IMR-90 (cell line): ENCODE data around the gene ZNF280B. TPM values are rescaled to one million over a fixed set of nuclear protein-coding genes. Genes with fewer than 3 reads are reported as not detected.

Experiments used
- ATAC-seq: fragments of 200-7000 bp; cut with Tn5 transposase; 2 replicates; pipeline ENCODE4 v1.9.1; 2020; ENCODE audit warnings: low read depth, mild to moderate bottlenecking, moderate library complexity
- BruUV-seq: library from RNA; stranded (reverse); fragments of 400-500 nt; replicated peaks from 2 replicates; lab custom pipeline; 2021; lab: Mats Ljungman, UMichigan
- CTCF ChIA-PET: fragments of 300-600 bp; formaldehyde crosslinking; extraction: SDS; loops from one replicate; lab custom pipeline; 2021; ENCODE audit warnings: antibody characterized with exemption; lab: Yijun Ruan, JAX
- POLR2A ChIA-PET: fragments of 300-600 bp; sonication (Branson Sonifier 250); formaldehyde crosslinking; loops from one replicate; lab custom pipeline; 2022; ENCODE audit warnings: antibody characterized with exemption; ENCODE audit not compliant: unreplicated experiment; lab: Charles Lee
- DNase-seq: peaks from one replicate; pipeline ENCODE4 v3.0.0; 2013
- H2AFZ ChIP-seq: replicated peaks from 2 replicates; pipeline ENCODE3; 2013; ENCODE audit warnings: low read length, mild to moderate bottlenecking; ENCODE audit not compliant: poor library complexity
- H2AK5ac ChIP-seq: 2 replicates; pipeline ENCODE4 v1.6.1; 2013; ENCODE audit warnings: low read depth, low read length, inconsistent platforms
- H2AK9ac ChIP-seq: replicated peaks from 2 replicates; pipeline ENCODE3; 2013; ENCODE audit warnings: mild to moderate bottlenecking, low read depth, low read length, moderate library complexity; ENCODE audit not compliant: poor library complexity
- H2BK120ac ChIP-seq: 2 replicates; pipeline ENCODE4 v1.6.1; 2013; ENCODE audit warnings: low read depth, low read length, inconsistent platforms
- H2BK15ac ChIP-seq: 3 replicates; pipeline ENCODE4 v1.6.1; 2013; ENCODE audit warnings: low read depth, low read length, inconsistent platforms
- H2BK20ac ChIP-seq: 2 replicates; pipeline ENCODE4 v1.6.1; 2013; ENCODE audit warnings: low read depth, mild to moderate bottlenecking, inconsistent platforms, low read length, moderate library complexity
- H2BK5ac ChIP-seq: 2 replicates; pipeline ENCODE4 v1.6.1; 2013; ENCODE audit warnings: mild to moderate bottlenecking, low read depth, low read length, inconsistent platforms; ENCODE audit not compliant: poor library complexity, severe bottlenecking
- H3K14ac ChIP-seq: replicated peaks from 2 replicates; pipeline ENCODE4 v1.6.1; 2013; ENCODE audit warnings: low read depth, low read length, inconsistent platforms
- H3K18ac ChIP-seq: 2 replicates; pipeline ENCODE4 v1.6.1; 2013; ENCODE audit warnings: low read depth, low read length, control low read depth
- H3K23ac ChIP-seq: 2 replicates; pipeline ENCODE4 v1.6.1; 2013; ENCODE audit warnings: low read depth, low read length, inconsistent platforms
- H3K27ac ChIP-seq: 2 replicates; pipeline ENCODE4 v1.5.1; 2013; ENCODE audit warnings: mild to moderate bottlenecking, control low read depth, low read length; ENCODE audit not compliant: insufficient read depth
- H3K27me3 ChIP-seq: 2 replicates; pipeline ENCODE4 v1.6.1; 2013; ENCODE audit warnings: low read length; ENCODE audit not compliant: control insufficient read depth, insufficient read depth
- H3K36me3 ChIP-seq: 2 replicates; pipeline ENCODE4 v1.6.1; 2013; ENCODE audit warnings: low read length, mixed read lengths; ENCODE audit not compliant: control insufficient read depth, insufficient read depth
- H3K4ac ChIP-seq: 2 replicates; pipeline ENCODE4 v1.6.1; 2013; ENCODE audit warnings: low read depth, low read length, inconsistent platforms
- H3K4me1 ChIP-seq: 2 replicates; pipeline ENCODE4 v1.6.1; 2013; ENCODE audit warnings: low read length, mixed read lengths; ENCODE audit not compliant: control insufficient read depth, insufficient read depth
- H3K4me2 ChIP-seq: 2 replicates; pipeline ENCODE4 v1.6.1; 2013; ENCODE audit warnings: low read depth, mild to moderate bottlenecking, control low read depth, low read length, moderate library complexity
- H3K4me3 ChIP-seq: 2 replicates; pipeline ENCODE4 v1.5.1; 2013; ENCODE audit warnings: low read depth, mild to moderate bottlenecking, control low read depth, low read length, moderate library complexity; ENCODE audit not compliant: insufficient read depth
- H3K56ac ChIP-seq: 2 replicates; pipeline ENCODE4 v1.6.1; 2013; ENCODE audit warnings: low read length, inconsistent platforms; ENCODE audit not compliant: insufficient read depth; ENCODE audit errors: extremely low read depth
- H3K79me1 ChIP-seq, 2 experiments: 2 replicates each; pipeline ENCODE4 v1.6.1; 2013; ENCODE audit warnings: low read length in 2 of 2, inconsistent platforms in 1 of 2, low read depth in 1 of 2
- H3K9ac ChIP-seq: 2 replicates; pipeline ENCODE4 v1.6.1; 2013; ENCODE audit warnings: low read depth, low read length, control low read depth
- H3K9me1 ChIP-seq: 2 replicates; pipeline ENCODE4 v1.6.1; 2013; ENCODE audit warnings: low read length, inconsistent platforms; ENCODE audit not compliant: insufficient read depth
- H3K9me3 ChIP-seq: 2 replicates; pipeline ENCODE4 v1.6.1; 2013; ENCODE audit warnings: low read length; ENCODE audit not compliant: control insufficient read depth, insufficient read depth
- H4K20me1 ChIP-seq: 2 replicates; pipeline ENCODE4 v1.6.1; 2013; ENCODE audit warnings: low read length, inconsistent platforms; ENCODE audit not compliant: insufficient read depth
- H4K5ac ChIP-seq: 2 replicates; pipeline ENCODE4 v1.6.1; 2013; ENCODE audit warnings: mild to moderate bottlenecking, low read depth, low read length, control low read depth
- H4K8ac ChIP-seq, 2 experiments: 2 replicates each; pipeline ENCODE4 v1.6.1; 2013; ENCODE audit warnings: low read depth in 2 of 2, low read length in 2 of 2, control low read depth in 1 of 2, inconsistent platforms in 1 of 2
- H4K91ac ChIP-seq: 2 replicates; pipeline ENCODE4 v1.6.1; 2013; ENCODE audit warnings: low read depth, low read length, inconsistent platforms; ENCODE audit not compliant: insufficient read depth
- ELK1 ChIP-seq: fragments of 150-350 bp; IDR thresholded peaks from 2 replicates; pipeline ENCODE4 v1.6.1; 2016; ENCODE audit warnings: low read depth, mild to moderate bottlenecking, low read length, moderate library complexity, borderline replicate concordance
- FOS ChIP-seq: fragments of 150-350 bp; IDR thresholded peaks from 2 replicates; pipeline ENCODE4 v1.6.1; 2016; ENCODE audit warnings: low read depth, low read length
- MAFK ChIP-seq: IDR thresholded peaks from 2 replicates; pipeline ENCODE4 v1.6.1; 2012; ENCODE audit warnings: low read depth, low read length, improper control_type of control experiment
- NFE2L2 ChIP-seq: fragments of 150-350 bp; IDR thresholded peaks from 2 replicates; pipeline ENCODE4 v1.6.1; 2016; ENCODE audit warnings: low read depth, mild to moderate bottlenecking, low read length
- RCOR1 ChIP-seq: IDR thresholded peaks from 2 replicates; pipeline ENCODE4 v1.6.1; 2012; ENCODE audit warnings: mild to moderate bottlenecking, low read length, improper control_type of control experiment; ENCODE audit not compliant: insufficient replicate concordance
- WGBS, 2 experiments: methylation state at CpG; one replicate each; pipeline versions ENCODE4 v1.1.5 to v1.1.7; 2013; ENCODE audit warnings: missing lambda C conversion rate in 2 of 2; ENCODE audit not compliant: insufficient read length in 1 of 2; ENCODE audit errors: extremely low coverage in 2 of 2; 5-methylcytosine and 5-hydroxymethylcytosine counted together
- dilution Hi-C: fragments of 300-500 bp; cut with HindIII; formaldehyde crosslinking; loops from one replicate; pipeline ENCODE4 v1.14.3; 2018; ENCODE audit warnings: low sequenced_read_pairs; ENCODE audit not compliant: unreplicated experiment
- in situ Hi-C: fragments of 300-500 bp; cut with MboI; formaldehyde crosslinking; loops from 3 replicates; pipeline ENCODE4 v1.14.3; 2019; ENCODE audit warnings: low sequenced_read_pairs, inconsistent platforms, mixed read lengths
- intact Hi-C: fragments of 100-400 bp; cut with micrococcal nuclease; formaldehyde crosslinking; loops from 2 replicates; pipeline ENCODE4 v1.10.0; 2022
- polyA plus RNA-seq, 3 experiments: library from polyadenylated mRNA; depleted of rRNA; stranded (reverse); fragments of >200 nt; gene quantifications; 2 replicates each; pipeline ENCODE4 v1.2.3, GENCODE V29; 2012; ENCODE audit warnings: low replicate concordance in 1 of 3
- total RNA-seq: library from RNA; depleted of rRNA; stranded (reverse); fragments of >200 nt; gene quantifications from 2 replicates; pipeline ENCODE4 v1.2.3, GENCODE V29; 2012

Gene ZNF280B
- total and polyA plus RNA-seq, 2 of the 4 experiments (the other 2 are of a cell fraction) = 0.65 to 1.4 TPM

DNA sequence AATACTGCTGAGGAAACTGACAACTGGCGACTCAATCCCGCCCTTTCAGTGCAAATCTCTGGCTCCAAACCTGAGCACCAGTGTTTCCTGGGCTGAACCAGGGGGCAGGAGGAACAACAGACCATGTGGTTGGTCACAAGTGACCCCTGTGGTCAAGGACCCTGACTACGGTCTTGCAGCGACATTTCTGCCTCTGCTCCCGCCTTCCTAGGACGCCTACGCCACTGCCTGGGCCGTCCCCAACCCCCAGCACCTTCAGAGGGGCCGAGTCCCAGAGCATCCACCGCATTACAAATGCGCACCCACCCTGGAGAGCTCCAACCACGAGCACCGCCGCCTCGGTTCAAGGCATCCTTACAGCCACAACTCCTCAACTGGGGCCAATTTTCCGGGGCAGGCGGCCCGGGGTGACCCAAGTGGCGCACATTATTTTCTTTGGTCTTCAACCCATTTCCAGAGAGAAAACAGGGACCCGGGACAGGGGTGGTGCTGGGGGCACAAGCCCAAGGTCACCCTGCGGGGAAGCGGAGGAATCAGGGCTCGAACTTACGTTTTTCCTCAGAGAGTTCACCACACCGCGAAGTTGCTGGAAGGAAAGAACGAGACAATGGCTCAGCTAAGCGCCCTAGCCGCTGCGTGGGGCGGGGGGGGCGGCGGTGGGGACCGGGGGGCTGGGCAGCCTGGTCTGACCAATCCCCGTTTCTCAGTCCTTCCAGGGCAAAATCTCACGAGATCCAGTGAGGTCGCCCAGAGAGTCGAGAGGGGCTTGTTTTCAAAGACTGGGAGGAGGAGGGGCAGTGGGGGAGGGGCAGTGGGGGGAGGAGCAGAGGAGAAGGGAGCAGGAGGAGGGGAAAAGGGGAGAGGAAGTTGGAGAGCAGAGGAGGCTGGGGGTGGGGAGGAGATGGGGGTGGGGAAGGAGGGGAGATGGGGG is 48.7 kb upstream of the ZNF280B start (continued):
- no peak for TF ChIP-seq RCOR1
- no peak for TF ChIP-seq FOS

- Histone ChIP-seq H3K4me3 (no peak overlapping the region), H3K18ac (no peak overlapping the region), H2AFZ (no peak overlapping the region), H2AK5ac (no peak overlapping the region), H3K56ac (no peak overlapping the region), H3K27me3 (no peaks in the 10 kb centered on the region; the same call in 1 of the 2 replicates), H4K20me1 (no peaks in the 10 kb centered on the region), H2BK20ac (no peak overlapping the region), H4K91ac (no peak overlapping the region), H2AK9ac (no peak overlapping the region), H3K9me3 (no peaks in the 10 kb centered on the region), H3K14ac (no peak overlapping the region), H4K8ac (no peak overlapping the region), H3K27ac (no peak overlapping the region), H4K5ac (no peak overlapping the region), H2BK5ac (no peak overlapping the region), H3K9me1 (no peaks in the 10 kb centered on the region; the same call in 1 of the 2 replicates), H3K9ac (no peak overlapping the region), H3K4ac (no peak overlapping the region), H3K79me1 (no peaks in the 10 kb centered on the region), H3K4me1 (no peaks in the 10 kb centered on the region), H3K4me2 (no peak overlapping the region), H3K23ac (no peak overlapping the region), H2BK15ac (no peak overlapping the region), H2BK120ac (no peak overlapping the region), H3K36me3 (no peaks in the 10 kb centered on the region)
- ChIA-PET POLR2A (no interaction called here), CTCF (no interaction called here)
- ATAC-seq (no peak), DNase-seq (no peak)
- 92% methylated on average over 6 of the region's 14 CpGs; no CpG with 5 or more reads in 1 of the 2 experiments for WGBS, 2 experiments
- intact Hi-C loops (no loop called here), dilution Hi-C loops (no loop called here), in situ Hi-C loops (no loop called here)
- TF ChIP-seq ELK1 (no peak), NFE2L2 (no peak), MAFK (no peak)
- BruUV-seq = no TSS peak
Measured at GRCh38 chr22:22556578-22556977, 48.0 kb upstream of the ZNF280B start.
